ENCODE data around the gene PUS1. TPM values are rescaled to one million over a fixed set of nuclear protein-coding genes. Genes with fewer than 3 reads are reported as not detected.

The PUS1 gene
- total RNA-seq, 1 donor from 2014 or later = 26.0 TPM

GRCh38 chr12:131990066-131990979 lies 61.2 kb downstream of the PUS1 start:
- no peak for DNase-seq (ENCODE audit: low spot score)

DNA sequence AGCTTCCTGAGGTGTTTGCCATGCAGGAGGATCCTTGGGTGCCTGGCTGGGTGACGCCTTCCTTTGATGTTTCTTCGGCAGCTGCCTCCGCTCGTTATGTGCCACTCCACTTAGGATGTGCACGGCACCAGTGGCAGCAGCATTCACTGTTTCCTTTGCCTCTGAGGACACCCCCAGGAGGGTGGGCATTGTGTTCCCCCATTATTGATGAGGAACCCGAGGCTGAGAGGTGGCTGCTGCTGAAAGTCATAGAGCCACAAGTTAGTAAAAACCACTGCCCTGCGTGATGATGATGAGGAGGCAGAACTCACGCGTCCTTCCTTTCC lies 61.9 kb downstream of the PUS1 start:
- DNase-seq (ENCODE audit: low spot score) = no peak

GRCh38 chr12:131991816-131992430 lies 62.8 kb downstream of the PUS1 start:
- DNase-seq (ENCODE audit: low spot score) = no peak

- DNase-seq (ENCODE audit: low spot score) = no peak
These were observed 65.5 kb downstream of the PUS1 start for GRCh38 chr12:131994589-131994988.

Other genes starting within 250 kb of the PUS1 start
- gene SFSWAP, start 218.2 kb upstream of the PUS1 start, total RNA-seq = 40.4 TPM
- gene MMP17, start 100.9 kb upstream of the PUS1 start, total RNA-seq = 4.3 TPM
- 80.7 TPM for gene ULK1, start 34.7 kb upstream of the PUS1 start, total RNA-seq
- 42.5 TPM for gene EP400, start 20.7 kb downstream of the PUS1 start, total RNA-seq
- 18.0 TPM for gene DDX51, start 215.0 kb downstream of the PUS1 start, total RNA-seq
- 14.1 TPM for gene NOC4L, start 215.2 kb downstream of the PUS1 start, total RNA-seq